Aorta (tissue), 5 donors: ENCODE results near the gene STRAP. TPM values are rescaled to one million over a fixed set of nuclear protein-coding genes. Genes with fewer than 3 reads are reported as not detected.
"Not testable (repeated sequence)": the region's sequence is repeated elsewhere in the genome, so short reads cannot be mapped to it uniquely, and the experiment has no call there.

ENCODE experiments used
- ATAC-seq: fragments of 200-7000 bp; cut with Tn5 transposase; one replicate; pipeline ENCODE4 v1.9.1; 2022; ENCODE audit warnings: moderate library complexity; ENCODE audit not compliant: low FRiP score
- DNase-seq, 2 donors: peaks; one replicate each; pipeline ENCODE4 v3.0.0-alpha.2; 2020
- H3K27ac ChIP-seq, 2 donors: one replicate each; pipeline ENCODE4 v1.5.1; 2013; ENCODE audit warnings: low read length in 2 of 2, mild to moderate bottlenecking in 2 of 2, moderate library complexity in 2 of 2, control low read depth in 1 of 2, inconsistent platforms in 1 of 2, low read depth in 1 of 2
- H3K27me3 ChIP-seq, 2 donors: one replicate each; pipeline ENCODE4 v1.6.1; 2013; ENCODE audit warnings: control low read depth in 1 of 2, low read length in 1 of 2, mild to moderate bottlenecking in 1 of 2, moderate library complexity in 1 of 2; ENCODE audit not compliant: insufficient read depth in 2 of 2, control insufficient read depth in 1 of 2
- H3K36me3 ChIP-seq, 2 donors: one replicate each; pipeline ENCODE4 v1.6.1; 2013; ENCODE audit warnings: control low read depth in 1 of 2, low read length in 1 of 2, mild to moderate bottlenecking in 1 of 2; ENCODE audit not compliant: insufficient read depth in 2 of 2, control insufficient read depth in 1 of 2
- H3K4me1 ChIP-seq, 2 donors: one replicate each; pipeline ENCODE4 v1.6.1; 2013; ENCODE audit warnings: low read length in 2 of 2, control low read depth in 1 of 2, mild to moderate bottlenecking in 1 of 2, moderate library complexity in 1 of 2; ENCODE audit not compliant: insufficient read depth in 2 of 2, control insufficient read depth in 1 of 2
- H3K4me3 ChIP-seq, 2 donors: one replicate each; pipeline ENCODE4 v1.5.1; 2013; ENCODE audit warnings: low read length in 2 of 2, control low read depth in 1 of 2, mild to moderate bottlenecking in 1 of 2
- H3K9me3 ChIP-seq: one replicate; pipeline ENCODE4 v1.6.1; 2013; ENCODE audit warnings: mild to moderate bottlenecking, low read length; ENCODE audit not compliant: control insufficient read depth
- WGBS, 2 donors: extraction: QIAGEN DNeasy Blood & Tissue Kit; methylation state at CpG; one replicate each; pipeline ENCODE4 v1.1.7; 2013; 5-methylcytosine and 5-hydroxymethylcytosine counted together
- intact Hi-C, 2 donors: fragments of 100-400 bp; cut with DNase I; formaldehyde crosslinking; loops; one replicate each; pipeline versions ENCODE4 v1.14.2 to v1.15.0; 2022
- polyA plus RNA-seq, 2 donors: library from polyadenylated mRNA; stranded (reverse); fragments of 200-250 nt; gene quantifications; one replicate each; pipeline ENCODE4 v1.2.3, GENCODE V29; 2013
- total RNA-seq, 2 donors: library from RNA; stranded (reverse); fragmentation: NEBNext Ultra II Directional; extraction: Animal tissue kit (Norgen Biotek cat#: 25700); gene quantifications; one replicate each; pipeline ENCODE4 v1.2.1, GENCODE V29; 2021
- donor health status: healthy with polysubstance abuse.
- donor health status: Bipolar disorder and iron deficiency.
- donor health status: DM: no; HTN: no; CAD: no.
- donor health status: DM: no; HTN: no; CAD: no.
- donor health status: DM: yes; HTN: yes; CAD: no.

STRAP gene
- total and polyA plus RNA-seq, 4 donors = 60.2 to 120 (median 73.6) TPM

GRCh38 chr12:15937902-15938301 lies 55.7 kb downstream of the STRAP start:
- DNase-seq (no peak), ATAC-seq (no peak)
- no peak overlapping the region for H3K4me3 ChIP-seq
- no peaks in the 10 kb centered on the region for H3K36me3 ChIP-seq
- H3K4me1 ChIP-seq = no peaks in the 10 kb centered on the region
- peaks cover 5% of the 10 kb centered on the region for H3K9me3 ChIP-seq
- intact Hi-C loops = no loop called here
- H3K27ac ChIP-seq = no peak overlapping the region
- H3K27me3 ChIP-seq = no peaks in the 10 kb centered on the region

GRCh38 chr12:15939111-15939510 lies 56.9 kb downstream of the STRAP start:
- Histone ChIP-seq H3K36me3 (no peaks in the 10 kb centered on the region), H3K4me1 (no peaks in the 10 kb centered on the region), H3K4me3 (no peak overlapping the region), H3K27me3 (no peaks in the 10 kb centered on the region), H3K9me3 (peaks cover 5% of the 10 kb centered on the region), H3K27ac (no peak overlapping the region)
- intact Hi-C loops = no loop called here
- ATAC-seq (no peak), DNase-seq (no peak)
- WGBS, 2 donors = 89 to 90% methylated on average over 1 of the region's 1 CpG

DNA sequence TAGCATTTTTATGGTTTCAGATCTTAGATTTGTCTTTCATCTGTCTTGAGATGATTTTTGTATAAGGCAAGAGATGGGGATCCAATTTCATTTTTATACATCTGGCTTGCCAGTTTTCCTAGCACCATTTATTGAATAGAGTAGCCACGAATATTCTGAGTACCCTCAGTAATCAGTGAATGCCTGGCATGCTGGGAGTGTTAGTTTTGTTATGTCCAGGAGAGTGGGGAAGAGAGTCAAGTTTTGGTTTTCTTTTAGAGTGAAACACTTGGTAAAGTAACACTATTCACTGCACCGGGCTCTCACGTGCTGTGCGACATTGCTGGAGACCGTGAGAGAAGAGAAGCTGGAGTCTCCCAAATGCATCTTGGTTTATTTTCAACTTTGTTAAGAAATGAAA lies 60.3 kb downstream of the STRAP start:
- 92 to 93% methylated on average over 5 of the region's 5 CpGs for WGBS, 2 donors
- H3K4me3 ChIP-seq = no peak overlapping the region
- no peaks in the 10 kb centered on the region for H3K27me3 ChIP-seq
- ATAC-seq (no peak), DNase-seq (no peak)
- H3K4me1 ChIP-seq = no peaks in the 10 kb centered on the region
- H3K9me3 ChIP-seq = peaks cover 3% of the 10 kb centered on the region
- intact Hi-C loops = no loop called here
- no peaks in the 10 kb centered on the region for H3K36me3 ChIP-seq
- no peak overlapping the region for H3K27ac ChIP-seq

GRCh38 chr12:15943519-15943918 lies 61.3 kb downstream of the STRAP start:
- whole genome bisulfite sequencing, 2 donors = 98 to 100% methylated on average over 5 of the region's 5 CpGs
- ATAC-seq, DNase-seq, intact Hi-C loops, H3K36me3 ChIP-seq, H3K27me3 ChIP-seq, H3K9me3 ChIP-seq, H3K4me3 ChIP-seq, H3K4me1 ChIP-seq, H3K27ac ChIP-seq: not testable (repeated sequence)

DNA sequence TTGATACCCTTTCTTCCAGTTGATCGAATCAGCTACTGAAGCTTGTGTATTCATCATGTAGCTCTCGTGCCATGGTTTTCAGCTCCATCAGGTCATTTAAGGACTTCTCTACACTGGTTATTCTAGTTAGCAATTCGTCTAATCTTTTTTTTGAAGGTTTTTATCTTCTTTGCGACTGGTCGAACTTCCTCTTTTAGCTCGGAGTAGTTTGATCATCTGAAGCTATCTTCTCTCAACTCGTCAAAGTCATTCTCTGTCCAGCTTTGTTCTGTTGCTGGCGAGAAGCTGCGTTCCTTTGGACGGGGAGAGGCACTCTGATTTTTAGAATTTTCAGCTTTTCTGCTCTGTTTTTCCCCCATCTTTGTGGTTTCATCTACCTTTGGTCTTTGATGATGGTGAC lies 66.3 kb downstream of the STRAP start:
- H3K4me1 ChIP-seq, intact Hi-C loops, DNase-seq, H3K9me3 ChIP-seq, H3K4me3 ChIP-seq, H3K27ac ChIP-seq, ATAC-seq, H3K36me3 ChIP-seq, H3K27me3 ChIP-seq: not testable (repeated sequence)
- WGBS, 2 donors = 97 to 98% methylated on average over 10 of the region's 10 CpGs

Other genes starting within 250 kb of the STRAP start
- 100 to 1,000 TPM; 124 to 165 TPM for gene EPS8, start 93.0 kb upstream of the STRAP start, total RNA-seq
- gene EPS8, start 93.0 kb upstream of the STRAP start, polyA plus RNA-seq = 100 to 1,000 TPM in 1 of 2 donors, 10 to 100 TPM in 1; 56.0 to 135 TPM
- 10 to 100 TPM; 22.4 to 25.0 TPM for gene DERA, start 28.9 kb downstream of the STRAP start, total RNA-seq
- gene DERA, start 28.9 kb downstream of the STRAP start, polyA plus RNA-seq = 10 to 100 TPM; 15.5 to 57.2 TPM